ENCODE results near the gene SLC25A4. TPM values are rescaled to one million over a fixed set of nuclear protein-coding genes. Genes with fewer than 3 reads are reported as not detected.

Gene SLC25A4
- total RNA-seq (2021; fragmentation: NEBNext Ultra II Directional; extraction: Animal tissue kit (Norgen Biotek cat#: 25700)), result 10 to 100 TPM in 4 of 6 experiments, 1 to 10 TPM in 2; 8.8 to 16.3 (median 10.3) TPM
- long read RNA-seq, full-length matches to known transcripts, result 95 of 101 reads
- long read RNA-seq, partial matches to known transcripts, result 5 of 101 reads
- long read RNA-seq, other reads (novel, unspliced or antisense), result 1 of 101 reads

- peak; percentile 38 for DNase-seq
- Mint-ChIP-seq H3K4me1 (ENCODE audit: low read depth) (peaks cover 21% of the 10 kb centered on the region), H3K4me3 (peak within 1 kb of the TSS; percentile 84), H3K27ac (peak within 1 kb of the TSS; percentile 51), H3K27me3 (ENCODE audit: insufficient read depth) (peaks cover 16% of the 10 kb centered on the region), H3K36me3 (ENCODE audit: low read depth) (no peaks in the 10 kb centered on the region), H3K9me3 (no peaks in the 10 kb centered on the region)
- TF ChIP-seq, protein P1, sequence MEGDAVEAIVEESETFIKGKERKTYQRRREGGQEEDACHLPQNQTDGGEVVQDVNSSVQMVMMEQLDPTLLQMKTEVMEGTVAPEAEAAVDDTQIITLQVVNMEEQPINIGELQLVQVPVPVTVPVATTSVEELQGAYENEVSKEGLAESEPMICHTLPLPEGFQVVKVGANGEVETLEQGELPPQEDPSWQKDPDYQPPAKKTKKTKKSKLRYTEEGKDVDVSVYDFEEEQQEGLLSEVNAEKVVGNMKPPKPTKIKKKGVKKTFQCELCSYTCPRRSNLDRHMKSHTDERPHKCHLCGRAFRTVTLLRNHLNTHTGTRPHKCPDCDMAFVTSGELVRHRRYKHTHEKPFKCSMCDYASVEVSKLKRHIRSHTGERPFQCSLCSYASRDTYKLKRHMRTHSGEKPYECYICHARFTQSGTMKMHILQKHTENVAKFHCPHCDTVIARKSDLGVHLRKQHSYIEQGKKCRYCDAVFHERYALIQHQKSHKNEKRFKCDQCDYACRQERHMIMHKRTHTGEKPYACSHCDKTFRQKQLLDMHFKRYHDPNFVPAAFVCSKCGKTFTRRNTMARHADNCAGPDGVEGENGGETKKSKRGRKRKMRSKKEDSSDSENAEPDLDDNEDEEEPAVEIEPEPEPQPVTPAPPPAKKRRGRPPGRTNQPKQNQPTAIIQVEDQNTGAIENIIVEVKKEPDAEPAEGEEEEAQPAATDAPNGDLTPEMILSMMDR (IDR thresholded peaks at IDR 0.05), result peak; percentile 69
These were observed at the start of gene SLC25A4 for GRCh38 chr4:185142912-185143600. TSS of gene SLC25A4 (plus strand) at chr4:185143266. CDS start at chr4:185143373, 107 bp downstream.

- Mint-ChIP-seq H3K27ac (no peak overlapping the region), H3K36me3 (ENCODE audit: low read depth) (no peaks in the 10 kb centered on the region), H3K4me1 (ENCODE audit: low read depth) (no peaks in the 10 kb centered on the region), H3K4me3 (no peak overlapping the region), H3K9me3 (no peaks in the 10 kb centered on the region), H3K27me3 (ENCODE audit: insufficient read depth) (peaks cover 31% of the 10 kb centered on the region)
- no peak for DNase-seq
- TF ChIP-seq, protein P1 (IDR thresholded peaks at IDR 0.05), result no peak
These were observed 49.5 kb upstream of the SLC25A4 start for GRCh38 chr4:185093603-185094002.

DNA sequence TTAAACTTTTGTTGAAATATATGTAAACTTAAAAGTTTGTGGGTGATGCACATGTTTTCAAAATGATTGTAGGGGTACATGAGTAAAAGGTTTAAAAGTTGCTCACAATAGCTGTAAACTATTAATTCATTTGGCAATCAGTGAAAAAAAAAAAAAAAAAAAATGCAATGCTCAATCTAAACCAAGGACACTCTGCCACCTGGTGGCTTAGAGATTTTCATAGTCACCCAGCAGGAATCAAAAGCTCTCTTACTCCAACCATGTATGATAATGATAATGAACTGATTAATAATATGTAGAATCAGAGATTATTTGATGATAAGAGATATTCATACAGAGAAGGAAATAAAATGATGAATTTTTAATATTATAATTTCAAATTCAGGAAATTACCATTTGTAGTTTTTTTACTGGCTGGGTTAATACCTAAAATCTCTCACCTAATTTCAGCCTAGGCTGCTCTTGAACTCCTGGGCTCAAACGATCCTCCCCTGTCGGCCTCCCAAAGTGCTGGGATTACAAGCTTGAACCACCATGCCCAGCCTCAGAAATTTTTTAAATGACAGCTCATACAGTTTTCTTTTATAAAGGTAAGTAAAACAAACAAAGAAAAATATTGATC is 46.9 kb upstream of the SLC25A4 start:
- TF ChIP-seq, protein P1 (IDR thresholded peaks at IDR 0.05), result peak; percentile 82
- H3K27ac Mint-ChIP-seq, result no peak overlapping the region
- H3K9me3 Mint-ChIP-seq, result no peaks in the 10 kb centered on the region
- H3K27me3 Mint-ChIP-seq (ENCODE audit: insufficient read depth), result peaks cover 25% of the 10 kb centered on the region
- peak; percentile 13 for DNase-seq
- H3K36me3 Mint-ChIP-seq (ENCODE audit: low read depth), result no peaks in the 10 kb centered on the region
- H3K4me1 Mint-ChIP-seq (ENCODE audit: low read depth), result no peaks in the 10 kb centered on the region
- H3K4me3 Mint-ChIP-seq, result no peak overlapping the region

DNA sequence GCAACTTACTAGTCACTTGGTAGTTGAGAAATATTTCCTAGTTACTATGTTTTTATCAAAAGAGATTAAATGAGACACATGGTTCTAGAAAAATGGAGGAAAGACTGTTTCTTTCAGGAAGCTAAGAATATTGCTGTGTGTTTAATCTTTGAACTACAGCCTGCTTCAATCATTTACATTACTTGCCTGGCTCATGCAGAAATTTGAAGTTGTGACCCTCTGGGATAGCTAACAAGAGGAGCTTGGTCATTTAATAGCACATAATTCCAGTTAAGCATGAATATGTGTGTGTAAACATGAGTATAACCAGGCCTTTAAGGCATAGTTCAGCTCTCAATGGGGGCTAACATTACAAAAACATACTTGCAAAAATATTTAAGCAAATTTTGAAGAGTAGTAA is 44.6 kb upstream of the SLC25A4 start:
- Mint-ChIP-seq H3K27me3 (ENCODE audit: insufficient read depth) (peaks cover 20% of the 10 kb centered on the region), H3K36me3 (ENCODE audit: low read depth) (no peaks in the 10 kb centered on the region), H3K27ac (no peak overlapping the region), H3K4me1 (ENCODE audit: low read depth) (no peaks in the 10 kb centered on the region), H3K9me3 (no peaks in the 10 kb centered on the region), H3K4me3 (no peak overlapping the region)
- no peak for DNase-seq
- TF ChIP-seq, protein P1 (IDR thresholded peaks at IDR 0.05), result no peak

- Mint-ChIP-seq H3K4me1 (ENCODE audit: low read depth) (no peaks in the 10 kb centered on the region), H3K4me3 (no peak overlapping the region), H3K27ac (no peak overlapping the region), H3K36me3 (ENCODE audit: low read depth) (no peaks in the 10 kb centered on the region), H3K9me3 (no peaks in the 10 kb centered on the region), H3K27me3 (ENCODE audit: insufficient read depth) (peaks cover 19% of the 10 kb centered on the region)
- TF ChIP-seq, protein P1 (IDR thresholded peaks at IDR 0.05), result no peak
- DNase-seq, result no peak
These were observed 43.9 kb upstream of the SLC25A4 start for GRCh38 chr4:185099024-185099682.

Data from HFFc6 (cell line).